Cardiac ventricle fibroblast (primary cell): ENCODE measurements around the gene LY6G6C. TPM values are rescaled to one million over a fixed set of nuclear protein-coding genes. Genes with fewer than 3 reads are reported as not detected.

ENCODE experiments used
- total RNA-seq: library from RNA; depleted of rRNA; stranded (reverse); fragments of >200 nt; gene quantifications from 2 replicates; pipeline ENCODE4 v1.2.3, GENCODE V29; 2015

The LY6G6C gene, protein sequence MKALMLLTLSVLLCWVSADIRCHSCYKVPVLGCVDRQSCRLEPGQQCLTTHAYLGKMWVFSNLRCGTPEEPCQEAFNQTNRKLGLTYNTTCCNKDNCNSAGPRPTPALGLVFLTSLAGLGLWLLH
- not detected in 2 replicates for total RNA-seq

DNA sequence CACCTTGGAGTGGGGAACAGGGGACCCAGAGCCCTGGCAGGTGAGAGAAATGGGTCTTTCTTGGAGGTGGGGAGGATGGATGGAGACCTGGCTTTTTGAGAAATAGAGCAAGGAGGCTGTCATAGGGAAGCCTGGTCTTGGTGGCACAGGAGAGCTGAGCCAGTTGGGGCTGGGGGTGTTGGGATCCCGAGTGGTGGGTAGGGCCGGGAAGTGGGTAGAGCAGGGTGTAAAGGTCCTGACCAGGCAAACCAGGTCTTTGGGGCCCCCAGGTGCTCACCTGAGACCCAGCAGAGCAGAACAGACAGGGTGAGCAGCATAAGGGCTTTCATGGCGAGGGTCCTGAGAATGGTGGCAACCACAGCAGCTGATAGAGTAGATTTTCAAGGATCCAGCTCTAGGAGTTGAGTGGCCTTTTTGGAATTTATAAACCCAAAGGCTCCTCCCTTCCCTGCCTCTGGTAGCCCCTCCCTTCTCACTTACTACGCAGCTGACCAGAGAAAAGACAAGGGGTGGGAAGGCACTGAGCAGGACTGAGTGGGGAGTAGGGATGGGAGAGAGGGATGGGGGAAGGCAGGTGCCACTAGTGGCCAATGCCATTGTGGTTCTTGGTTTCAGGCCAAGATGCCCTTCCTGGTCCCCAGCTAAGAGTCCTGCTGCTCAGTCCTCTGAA lies at the start of gene LY6G6C:
Gene LY6G6C, minus strand, starts transcription at position 396 of the 670 bp plus-strand sequence. Its CDS starts 67 bp downstream, at position 329.

GRCh38 chr6:31762356-31762755 lies 40.8 kb upstream of the LY6G6C start, which contains the start of gene SAPCD1:
Gene SAPCD1, plus strand, starts transcription at chr6:31762656. Its CDS starts 399 bp downstream, at chr6:31763055.

DNA sequence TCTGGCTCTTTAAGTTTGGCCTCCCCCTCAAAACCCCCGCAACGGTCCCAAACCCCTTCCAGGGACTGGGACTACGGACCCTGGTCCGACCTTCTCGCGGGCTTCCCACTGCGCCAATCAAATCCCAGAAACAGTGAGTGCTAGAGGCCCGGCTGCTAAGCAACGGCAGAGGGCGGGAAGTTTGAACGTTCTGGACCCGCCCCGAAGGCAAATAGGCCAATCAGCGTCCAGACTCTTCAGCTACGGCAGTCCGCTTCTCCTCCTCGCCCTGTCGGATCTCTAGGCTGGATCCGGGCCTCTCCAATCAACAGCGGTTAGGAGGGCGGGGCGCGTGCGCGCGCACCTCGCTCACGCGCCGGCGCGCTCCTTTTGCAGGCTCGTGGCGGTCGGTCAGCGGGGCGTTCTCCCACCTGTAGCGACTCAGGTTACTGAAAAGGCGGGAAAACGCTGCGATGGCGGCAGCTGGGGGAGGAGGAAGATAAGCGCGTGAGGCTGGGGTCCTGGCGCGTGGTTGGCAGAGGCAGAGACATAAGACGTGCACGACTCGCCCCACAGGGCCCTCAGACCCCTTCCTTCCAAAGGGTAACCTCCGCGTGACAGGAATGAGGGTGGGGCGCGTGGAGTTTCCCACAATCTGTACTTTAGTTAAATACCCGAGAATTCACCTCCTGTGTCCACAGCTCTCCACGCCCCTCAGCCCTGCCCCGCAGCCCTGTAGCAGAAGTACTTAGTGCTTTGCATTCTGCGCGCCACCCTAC lies 18.3 kb upstream of the LY6G6C start, which contains the start of gene MSH5:
Gene MSH5, plus strand, starts transcription at position 367 of the 758 bp plus-strand sequence. CDS start 462 bp downstream, outside the sequence.

DNA sequence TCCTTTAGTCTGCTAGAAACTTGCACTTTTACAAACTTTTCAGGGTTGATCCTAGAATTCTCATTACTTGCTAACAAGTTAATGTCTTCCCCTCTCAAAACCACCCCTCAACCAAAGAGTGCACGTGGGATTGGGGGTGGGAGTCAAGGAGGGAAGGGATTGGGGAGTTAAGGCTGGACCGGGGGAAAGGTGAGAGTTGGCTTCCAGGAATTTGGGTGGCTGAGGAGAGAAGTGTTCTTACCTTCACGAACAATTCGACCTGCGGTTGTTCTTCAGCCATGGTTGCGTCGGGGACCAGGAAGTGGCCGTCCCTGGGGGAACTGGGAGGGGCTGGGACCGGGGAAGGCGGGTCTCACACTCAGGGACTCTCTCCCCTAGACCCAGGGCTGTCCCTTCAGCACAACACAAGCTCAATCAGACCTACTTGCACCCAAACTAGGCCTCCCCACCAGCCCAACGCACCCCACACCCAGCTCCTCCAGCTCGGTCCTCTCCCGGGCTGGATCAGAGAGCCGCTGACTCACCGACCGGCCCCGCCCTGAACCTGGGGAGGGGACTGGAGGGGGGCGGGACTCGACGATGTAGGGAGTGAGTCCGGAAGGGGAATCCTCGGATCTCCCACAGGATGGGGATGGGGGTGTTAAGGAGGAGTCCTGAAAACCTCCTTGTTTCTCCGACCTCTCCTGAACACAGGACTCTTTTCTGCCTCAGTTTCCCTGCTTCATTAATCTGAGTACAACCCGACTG lies 14.6 kb upstream of the LY6G6C start, which contains the start of gene CLIC1:
Gene CLIC1, minus strand, starts transcription at position 510 of the 747 bp plus-strand sequence. Its CDS starts 230 bp downstream, at position 280.

DNA sequence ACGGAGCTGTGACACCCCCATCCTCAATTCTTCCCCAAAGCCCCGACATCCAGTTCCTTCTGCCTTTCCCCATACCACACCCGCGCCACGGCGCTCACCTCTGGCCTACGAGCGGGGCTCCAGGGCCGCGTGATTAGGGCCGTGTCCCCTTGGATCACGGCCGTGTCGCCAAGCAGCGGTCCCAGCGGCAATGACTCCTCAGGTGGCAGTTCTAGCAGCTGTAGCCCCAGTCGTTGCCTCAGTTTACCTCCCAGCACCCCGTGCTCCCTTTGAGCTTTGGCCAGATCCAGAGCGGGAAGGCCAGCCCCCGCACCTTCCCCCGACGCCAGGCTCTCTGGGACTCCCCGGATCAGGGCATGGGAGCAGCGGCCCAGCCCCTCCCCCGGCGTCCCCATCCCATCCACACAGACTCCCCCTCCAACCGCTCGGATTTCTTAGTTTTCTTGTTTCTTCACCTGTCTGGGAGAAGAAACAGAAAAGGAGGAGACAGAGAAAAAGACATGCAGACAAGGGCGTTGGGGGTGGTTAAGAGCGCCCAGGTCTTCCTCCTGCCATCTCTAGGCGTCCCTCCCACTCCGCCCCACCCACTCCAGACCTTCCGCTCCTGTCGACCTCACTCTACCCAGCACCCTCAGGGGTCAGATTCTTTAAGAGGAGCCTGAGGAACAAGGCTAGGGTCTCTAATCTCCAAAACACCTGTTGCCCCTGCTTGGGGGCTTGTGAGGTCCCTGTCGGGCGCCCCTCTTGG lies 7.4 kb upstream of the LY6G6C start, which contains the start of gene DDAH2:
Gene DDAH2, minus strand, starts transcription at position 533 of the 748 bp plus-strand sequence. Its CDS starts 138 bp downstream, at position 395.

GRCh38 chr6:31723245-31723979 lies 1.9 kb upstream of the LY6G6C start, which contains the start of gene MPIG6B:
Gene MPIG6B, plus strand, starts transcription at chr6:31723373. Its CDS starts 11 bp downstream, at chr6:31723384.

DNA sequence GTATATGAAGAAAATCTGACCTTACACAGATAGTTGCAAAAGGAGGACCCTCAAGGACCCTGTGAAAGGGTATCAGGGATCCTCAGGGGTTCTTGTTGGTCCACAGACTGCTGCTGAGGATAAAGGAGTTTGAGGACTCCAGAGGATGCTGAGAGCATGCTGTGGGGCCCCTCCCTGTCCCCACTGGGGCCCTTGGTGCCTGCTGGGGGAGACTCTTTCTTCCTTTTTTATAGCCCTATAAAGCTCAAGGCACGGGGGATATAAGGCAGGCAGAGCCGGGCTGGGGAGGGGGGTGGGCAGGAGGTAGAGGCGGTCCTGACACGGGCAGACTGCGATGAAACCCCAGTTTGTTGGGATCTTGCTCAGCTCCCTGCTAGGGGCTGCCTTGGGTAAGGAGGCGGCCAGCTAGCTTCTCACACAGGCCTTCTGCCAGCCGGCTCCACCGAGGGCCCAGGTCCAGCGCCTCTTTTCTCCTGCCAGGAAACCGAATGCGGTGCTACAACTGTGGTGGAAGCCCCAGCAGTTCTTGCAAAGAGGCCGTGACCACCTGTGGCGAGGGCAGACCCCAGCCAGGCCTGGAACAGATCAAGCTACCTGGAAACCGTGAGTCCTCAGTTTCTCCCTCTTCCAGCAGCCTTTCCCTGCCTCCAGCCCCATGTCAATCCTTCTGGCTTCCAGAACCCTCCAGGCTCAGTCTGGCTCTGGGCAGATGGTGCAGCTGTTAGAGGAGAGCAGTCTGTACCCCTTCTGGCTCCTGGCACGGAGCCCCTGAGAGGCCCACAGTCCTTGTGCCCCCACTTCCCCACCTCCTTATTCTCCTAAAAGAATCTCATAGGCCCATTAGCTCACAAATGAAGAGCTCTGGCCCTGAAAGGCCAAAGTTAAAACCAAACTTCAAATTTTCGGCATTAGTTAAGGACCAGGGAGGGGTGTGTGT lies 6.3 kb downstream of the LY6G6C start, which contains the start of gene LY6G6D:
Gene LY6G6D, plus strand, starts transcription at position 327 of the 937 bp plus-strand sequence. Its CDS starts 8 bp downstream, at position 335.

GRCh38 chr6:31706599-31706998 lies 14.9 kb downstream of the LY6G6C start, which contains the start of gene LY6G6F:
Gene LY6G6F, plus strand, starts transcription at chr6:31706866. Its CDS starts 41 bp downstream, at chr6:31706907.

DNA sequence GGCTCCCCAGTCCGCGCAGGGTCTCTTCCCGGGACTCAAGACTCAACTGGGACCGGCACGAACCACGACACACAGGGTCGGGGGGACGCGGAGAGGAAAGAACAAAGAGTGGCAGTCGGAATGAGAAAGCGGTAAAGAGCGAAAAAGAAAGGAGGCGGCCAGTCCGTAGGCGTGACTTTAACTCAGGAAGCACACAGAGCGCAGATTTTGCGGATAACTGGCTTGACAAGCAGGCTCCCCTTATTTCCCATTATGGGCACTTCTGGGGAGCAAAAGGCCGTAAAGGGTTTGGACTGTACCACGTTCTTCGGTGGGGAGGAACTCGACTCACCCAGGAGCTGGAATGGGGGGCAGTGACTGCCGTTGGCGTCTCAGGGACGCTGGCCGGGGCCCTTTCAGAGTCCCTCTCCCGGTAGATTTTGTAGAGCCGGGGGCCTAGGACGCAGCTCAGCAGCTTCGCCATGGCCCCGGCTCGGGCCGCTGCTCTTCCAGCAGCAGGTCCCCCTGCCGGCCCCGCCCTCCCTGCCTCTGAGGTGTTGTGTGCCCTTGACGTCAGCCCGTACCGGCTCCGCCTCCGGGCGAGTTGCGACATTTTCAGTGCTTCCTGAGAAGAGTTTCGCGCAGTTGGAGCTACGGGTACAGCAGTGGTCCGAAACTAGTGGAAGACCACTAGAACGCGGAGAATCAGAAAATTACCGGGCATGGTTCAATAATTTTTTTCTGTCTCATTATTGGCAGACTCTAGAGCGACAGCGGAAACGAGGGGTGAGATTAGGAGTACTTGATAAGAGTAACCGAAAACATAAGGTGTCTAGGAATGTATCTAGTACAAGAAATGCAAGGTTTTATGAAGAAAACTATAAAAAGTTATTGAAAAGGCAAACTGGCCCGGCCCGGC lies 18.5 kb downstream of the LY6G6C start, which contains the start of gene ABHD16A:
Gene ABHD16A, minus strand, starts transcription at position 506 of the 898 bp plus-strand sequence. Its CDS starts 43 bp downstream, at position 463.

GRCh38 chr6:31680226-31681134 lies 41.1 kb downstream of the LY6G6C start, which contains the start of gene LY6G5C:
Gene LY6G5C, minus strand, starts transcription at chr6:31681067. Its CDS starts 694 bp downstream, at chr6:31680373.

DNA sequence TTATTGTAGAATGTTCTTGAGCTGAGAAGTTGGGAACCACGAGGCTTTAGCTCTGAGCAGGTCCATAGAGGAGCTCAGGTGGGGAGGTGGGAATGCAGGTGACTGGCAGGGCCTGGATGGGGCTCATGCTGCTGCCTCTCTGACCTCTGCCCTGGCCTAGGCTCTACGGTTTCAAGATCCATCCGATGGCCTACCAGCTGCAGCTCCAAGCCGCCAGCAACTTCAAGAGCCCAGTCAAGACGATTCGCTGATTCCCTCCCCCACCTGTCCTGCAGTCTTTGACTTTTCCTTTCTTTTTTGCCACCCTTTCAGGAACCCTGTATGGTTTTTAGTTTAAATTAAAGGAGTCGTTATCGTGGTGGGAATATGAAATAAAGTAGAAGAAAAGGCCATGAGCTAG lies 51.9 kb downstream of the LY6G6C start, which contains the start of gene LY6G5B:
Gene LY6G5B, plus strand, starts transcription at position 301 of the 400 bp plus-strand sequence. CDS start 975 bp downstream, outside the sequence.

Other genes starting within 250 kb of the LY6G6C start
- 2.2 and 5.1 TPM in 2 replicates for gene MICB, start 223.6 kb downstream of the LY6G6C start, total RNA-seq
- gene MCCD1, start 192.8 kb downstream of the LY6G6C start, total RNA-seq = not detected in 2 replicates
- 205 and 225 TPM in 2 replicates for gene DDX39B, start 179.7 kb downstream of the LY6G6C start, total RNA-seq
- 0.25 and 2.1 TPM in 2 replicates for gene ATP6V1G2, start 175.1 kb downstream of the LY6G6C start, total RNA-seq
- 21.5 and 21.6 TPM in 2 replicates for gene NFKBIL1, start 174.1 kb downstream of the LY6G6C start, total RNA-seq
- not detected in 2 replicates for gene LTA, start 149.5 kb downstream of the LY6G6C start, total RNA-seq
- not detected in 2 replicates for gene TNF, start 146.2 kb downstream of the LY6G6C start, total RNA-seq
- not detected in 2 replicates for gene LTB, start 139.3 kb downstream of the LY6G6C start, total RNA-seq
- not detected in 2 replicates for gene LST1, start 135.5 kb downstream of the LY6G6C start, total RNA-seq
- not detected in 2 replicates for gene NCR3, start 128.7 kb downstream of the LY6G6C start, total RNA-seq
- not detected in 2 replicates for gene AIF1, start 106.5 kb downstream of the LY6G6C start, total RNA-seq
- gene PRRC2A, start 101.0 kb downstream of the LY6G6C start, total RNA-seq = 66.0 and 73.3 TPM in 2 replicates
- gene BAG6, start 69.1 kb downstream of the LY6G6C start, total RNA-seq = 169 and 177 TPM in 2 replicates
- 2.0 and 2.3 TPM in 2 replicates for gene APOM, start 65.9 kb downstream of the LY6G6C start, total RNA-seq
- 18.5 and 21.9 TPM in 2 replicates for gene C6orf47, start 61.0 kb downstream of the LY6G6C start, total RNA-seq
- gene GPANK1, start 56.7 kb downstream of the LY6G6C start, total RNA-seq = 21.4 and 23.7 TPM in 2 replicates
- gene CSNK2B, start 55.7 kb downstream of the LY6G6C start, total RNA-seq = 208 and 235 TPM in 2 replicates
- 0.44 and 0.50 TPM in 2 replicates for gene LY6G5B, start 51.8 kb downstream of the LY6G6C start, total RNA-seq
- 0.34 TPM in 1 of 2 replicates, not detected in the other for gene LY6G5C, start 40.7 kb downstream of the LY6G6C start, total RNA-seq
- gene ABHD16A, start 18.4 kb downstream of the LY6G6C start, total RNA-seq = 19.1 and 24.3 TPM in 2 replicates
- gene LY6G6F, start 14.9 kb downstream of the LY6G6C start, total RNA-seq = not detected in 2 replicates
- not detected in 2 replicates for gene LY6G6D, start 6.4 kb downstream of the LY6G6C start, total RNA-seq
- gene MPIG6B, start 1.6 kb upstream of the LY6G6C start, total RNA-seq = 0.06 TPM in 1 of 2 replicates, not detected in the other
- gene DDAH2, start 7.6 kb upstream of the LY6G6C start, total RNA-seq = 48.5 and 60.7 TPM in 2 replicates
- 293 and 305 TPM in 2 replicates for gene CLIC1, start 14.8 kb upstream of the LY6G6C start, total RNA-seq
- 1.6 and 4.2 TPM in 2 replicates for gene MSH5, start 18.3 kb upstream of the LY6G6C start, total RNA-seq
- gene SAPCD1, start 40.9 kb upstream of the LY6G6C start, total RNA-seq = 0.44 and 0.50 TPM in 2 replicates
- gene VWA7, start 55.6 kb upstream of the LY6G6C start, total RNA-seq = 0.10 and 0.12 TPM in 2 replicates
- 54.7 and 63.3 TPM in 2 replicates for gene VARS1, start 74.0 kb upstream of the LY6G6C start, total RNA-seq
- 36.0 and 38.2 TPM in 2 replicates for gene LSM2, start 85.2 kb upstream of the LY6G6C start, total RNA-seq
- gene HSPA1L, start 93.5 kb upstream of the LY6G6C start, total RNA-seq = 0.62 and 1.7 TPM in 2 replicates
- 93.9 and 97.6 TPM in 2 replicates for gene HSPA1A, start 93.8 kb upstream of the LY6G6C start, total RNA-seq
- gene HSPA1B, start 106.0 kb upstream of the LY6G6C start, total RNA-seq = 101 and 110 TPM in 2 replicates
- gene NEU1, start 141.1 kb upstream of the LY6G6C start, total RNA-seq = 36.7 and 43.2 TPM in 2 replicates
- not detected in 2 replicates for gene SLC44A4, start 157.3 kb upstream of the LY6G6C start, total RNA-seq
- gene EHMT2, start 176.0 kb upstream of the LY6G6C start, total RNA-seq = 29.5 and 47.8 TPM in 2 replicates
- gene ZBTB12, start 180.3 kb upstream of the LY6G6C start, total RNA-seq = 2.1 and 2.5 TPM in 2 replicates
- 10.4 and 16.9 TPM in 2 replicates for gene C2, start 206.0 kb upstream of the LY6G6C start, total RNA-seq
- gene CFB, start 224.3 kb upstream of the LY6G6C start, total RNA-seq = 47.7 and 56.5 TPM in 2 replicates
- 55.8 and 57.5 TPM in 2 replicates for gene NELFE, start 237.2 kb upstream of the LY6G6C start, total RNA-seq
- 24.6 and 28.9 TPM in 2 replicates for gene SKIC2, start 237.4 kb upstream of the LY6G6C start, total RNA-seq